H1 (cell line): ENCODE data around the gene ZNG1C. TPM values are rescaled to one million over a fixed set of nuclear protein-coding genes. Genes with fewer than 3 reads are reported as not detected.
"Not testable (repeated sequence)": the region's sequence is repeated elsewhere in the genome, so short reads cannot be mapped to it uniquely, and the experiment has no call there.

Experiments
- CTCF ChIA-PET: fragments of 300-600 bp; sonication (Branson Sonifier 250); formaldehyde crosslinking; loops from one replicate; lab custom pipeline; 2021; ENCODE audit not compliant: partially characterized antibody; lab: Charles Lee
- POLR2A ChIA-PET: fragments of 300-600 bp; sonication (Branson Sonifier 250); formaldehyde crosslinking; loops from one replicate; lab custom pipeline; 2021; ENCODE audit warnings: inconsistent platforms; ENCODE audit not compliant: partially characterized antibody; lab: Charles Lee
- DNase-seq, 2 experiments: peaks; one replicate each; pipeline versions ENCODE4 v3.0.0 to v3.0.0-alpha.2; 2010 to 2022; ENCODE audit warnings: low spot score in 2 of 2, low read depth in 1 of 2, mixed read lengths in 1 of 2
- FAIRE-seq: peaks from 2 replicates; lab custom pipeline; 2011; peaks lifted over from hg19 to GRCh38; lab: Jason Lieb, UNC
- H2AFZ ChIP-seq: 2 replicates; pipeline ENCODE4 v1.8.1; 2012; ENCODE audit warnings: low read length, inconsistent platforms
- H2AK5ac ChIP-seq: 2 replicates; pipeline ENCODE4 v1.6.1; 2013; ENCODE audit warnings: low read depth, low read length
- H2BK120ac ChIP-seq: replicated peaks from 2 replicates; pipeline ENCODE3; 2013; ENCODE audit warnings: low read depth, low read length, inconsistent platforms
- H2BK12ac ChIP-seq: 2 replicates; pipeline ENCODE4 v1.6.1; 2013; ENCODE audit warnings: low read depth, low read length
- H2BK15ac ChIP-seq: 2 replicates; pipeline ENCODE4 v1.6.1; 2013; ENCODE audit warnings: low read length
- H2BK20ac ChIP-seq: 2 replicates; pipeline ENCODE4 v1.6.1; 2013; ENCODE audit warnings: low read length
- H2BK5ac ChIP-seq: 2 replicates; pipeline ENCODE4 v1.6.1; 2013; ENCODE audit warnings: low read depth, low read length
- H3K14ac ChIP-seq: 2 replicates; pipeline ENCODE4 v1.6.1; 2013; ENCODE audit warnings: inconsistent platforms; ENCODE audit not compliant: insufficient read length
- H3K18ac ChIP-seq: 2 replicates; pipeline ENCODE4 v1.6.1; 2013; ENCODE audit warnings: low read length; ENCODE audit errors: extremely low read depth
- H3K23ac ChIP-seq: 2 replicates; pipeline ENCODE4 v1.6.1; 2013; ENCODE audit warnings: inconsistent platforms; ENCODE audit not compliant: insufficient read length
- H3K23me2 ChIP-seq: 2 replicates; pipeline ENCODE4 v1.6.1; 2013; ENCODE audit warnings: low read depth, low read length
- H3K27ac ChIP-seq: 2 replicates; pipeline ENCODE4 v1.6.1; 2011; ENCODE audit warnings: low read depth, low read length, inconsistent platforms
- H3K27me3 ChIP-seq, 4 experiments: replicated peaks in 1 of 4; 1 replicate in 1 of 4; 2 replicates in 3 of 4; pipeline versions ENCODE4 v1.6.1 to v1.8.1; 2011 to 2013; ENCODE audit warnings: low read length in 3 of 4, mild to moderate bottlenecking in 3 of 4, inconsistent platforms in 2 of 4, mixed read lengths in 2 of 4, moderate library complexity in 1 of 4; ENCODE audit not compliant: control insufficient read depth in 3 of 4, insufficient read depth in 3 of 4; ENCODE audit errors: extremely low read depth in 1 of 4
- H3K36me3 ChIP-seq, 4 experiments: 2 replicates each; pipeline versions ENCODE4 v1.6.1 to v1.8.1; 2011 to 2013; ENCODE audit warnings: mild to moderate bottlenecking in 4 of 4, low read length in 3 of 4, moderate library complexity in 2 of 4, control low read depth in 1 of 4, inconsistent platforms in 1 of 4; ENCODE audit not compliant: insufficient read depth in 4 of 4, control insufficient read depth in 2 of 4
- H3K4ac ChIP-seq: replicated peaks from 2 replicates; pipeline ENCODE3; 2013; ENCODE audit warnings: low read length, low read depth, mixed read lengths, inconsistent platforms; ENCODE audit not compliant: insufficient read length
- H3K4me1 ChIP-seq, 4 experiments: replicated peaks in 1 of 4; 1 replicate in 1 of 4; 2 replicates in 3 of 4; pipeline versions ENCODE4 v1.6.1 to v1.8.1; 2011 to 2013; ENCODE audit warnings: low read length in 3 of 4, inconsistent platforms in 2 of 4, mixed read lengths in 1 of 4; ENCODE audit not compliant: insufficient read depth in 4 of 4, control insufficient read depth in 3 of 4
- H3K4me2 ChIP-seq, 2 experiments: 2 replicates each; pipeline versions ENCODE4 v1.6.1 to v1.8.1; 2011 to 2013; ENCODE audit warnings: low read depth in 2 of 2, low read length in 2 of 2, control low read depth in 1 of 2, inconsistent platforms in 1 of 2, mild to moderate bottlenecking in 1 of 2; ENCODE audit not compliant: insufficient read depth in 1 of 2
- H3K4me3 ChIP-seq, 4 experiments: fragments of 200-600, 300-600 bp in 1 of 4; sonication (generic), shearing (Covaris generic), sonication (Bioruptor Twin) in 1 of 4; 2 replicates each; pipeline versions ENCODE4 v1.5.1 to v1.8.1; 2011 to 2016; ENCODE audit warnings: low read length in 4 of 4, low read depth in 3 of 4, control low read depth in 2 of 4, inconsistent platforms in 2 of 4, mild to moderate bottlenecking in 2 of 4, mixed read lengths in 1 of 4, moderate library complexity in 1 of 4; ENCODE audit not compliant: insufficient read depth in 2 of 4; ENCODE audit errors: extremely low read depth in 1 of 4
- H3K56ac ChIP-seq: replicated peaks from 2 replicates; pipeline ENCODE3; 2013; ENCODE audit warnings: low read depth, mild to moderate bottlenecking, mixed read lengths, low read length, inconsistent platforms; ENCODE audit not compliant: insufficient read length
- H3K79me1 ChIP-seq: 2 replicates; pipeline ENCODE4 v1.6.1; 2013; ENCODE audit warnings: low read depth, low read length, control low read depth
- H3K79me2 ChIP-seq, 2 experiments: 2 replicates each; pipeline versions ENCODE4 v1.6.1 to v1.8.1; 2012 to 2013; ENCODE audit warnings: low read length in 2 of 2, mild to moderate bottlenecking in 2 of 2, inconsistent platforms in 1 of 2; ENCODE audit not compliant: insufficient read depth in 2 of 2, control insufficient read depth in 1 of 2
- H3K9ac ChIP-seq, 4 experiments: replicated peaks in 1 of 4; 1 replicate in 1 of 4; 2 replicates in 3 of 4; pipeline versions ENCODE4 v1.6.1 to v1.8.1; 2011 to 2013; ENCODE audit warnings: low read depth in 3 of 4, low read length in 3 of 4, control low read depth in 2 of 4, mild to moderate bottlenecking in 2 of 4, moderate library complexity in 2 of 4, inconsistent platforms in 1 of 4; ENCODE audit errors: extremely low read depth in 1 of 4
- H3K9me3 ChIP-seq, 2 experiments: 2 replicates each; pipeline versions ENCODE4 v1.6.1 to v1.8.1; 2012 to 2013; ENCODE audit warnings: mild to moderate bottlenecking in 2 of 2, moderate library complexity in 2 of 2, control low read depth in 1 of 2, inconsistent platforms in 1 of 2, low read depth in 1 of 2, low read length in 1 of 2, mixed read lengths in 1 of 2; ENCODE audit not compliant: insufficient read depth in 2 of 2
- H4K20me1 ChIP-seq, 2 experiments: replicated peaks in 1 of 2; 2 replicates each; pipeline versions ENCODE3 to v1.8.1; 2011 to 2013; ENCODE audit warnings: inconsistent platforms in 2 of 2, low read length in 2 of 2, mild to moderate bottlenecking in 1 of 2; ENCODE audit not compliant: insufficient read depth in 2 of 2, control insufficient read depth in 1 of 2
- H4K5ac ChIP-seq: 2 replicates; pipeline ENCODE4 v1.6.1; 2013; ENCODE audit warnings: low read length, low read depth, mixed read lengths, inconsistent platforms; ENCODE audit not compliant: insufficient read length
- H4K8ac ChIP-seq: 2 replicates; pipeline ENCODE4 v1.8.0; 2013; ENCODE audit warnings: mild to moderate bottlenecking, moderate library complexity, low read length, inconsistent platforms; ENCODE audit not compliant: insufficient read depth; ENCODE audit errors: extremely low read depth
- H4K91ac ChIP-seq: replicated peaks from 2 replicates; pipeline ENCODE3; 2013; ENCODE audit warnings: low read length, mixed read lengths, inconsistent platforms; ENCODE audit not compliant: insufficient read length
- WGBS, 2 experiments: shearing (Covaris generic) in 1 of 2; methylation state at CpG; one replicate each; pipeline versions ENCODE4 v1.1.6 to v1.1.7; 2013 to 2015; ENCODE audit warnings: low lambda C conversion rate in 2 of 2, mixed read lengths in 2 of 2, inconsistent platforms in 1 of 2, low coverage in 1 of 2, missing lambda C conversion rate in 1 of 2; ENCODE audit not compliant: insufficient replicate concordance in 2 of 2, insufficient coverage in 1 of 2, insufficient read length in 1 of 2; ENCODE audit errors: extremely low coverage in 1 of 2, missing lambda C conversion rate in 1 of 2; 5-methylcytosine and 5-hydroxymethylcytosine counted together
- polyA plus RNA-seq, 7 experiments: library from polyadenylated mRNA; depleted of rRNA in 3 of 7; stranded (reverse) in 5 of 7; unstranded in 2 of 7; fragments of >200 nt in 5 of 7; fragments of 200-250 nt in 2 of 7; gene quantifications; 1 replicate in 5 of 7; 2 replicates in 1 of 7; 4 replicates in 1 of 7; pipeline versions ENCODE4 v1.2.1 to v1.2.3, GENCODE V29; 2011 to 2013; ENCODE audit warnings: missing spikeins in 2 of 7, mixed read lengths in 2 of 7
- total RNA-seq: library from RNA; stranded (reverse); fragmentation: NEBNext Ultra II Directional; extraction: Animal tissue kit (Norgen Biotek cat#: 25700); gene quantifications from 2 replicates; pipeline ENCODE4 v1.2.1, GENCODE V29; 2021

Gene ZNG1C
- total and polyA plus RNA-seq, 2 of the 8 experiments (the other 6 are each of a cell fraction or from before 2014, with no cell fraction given) = 12.9 to 17.2 TPM

DNA sequence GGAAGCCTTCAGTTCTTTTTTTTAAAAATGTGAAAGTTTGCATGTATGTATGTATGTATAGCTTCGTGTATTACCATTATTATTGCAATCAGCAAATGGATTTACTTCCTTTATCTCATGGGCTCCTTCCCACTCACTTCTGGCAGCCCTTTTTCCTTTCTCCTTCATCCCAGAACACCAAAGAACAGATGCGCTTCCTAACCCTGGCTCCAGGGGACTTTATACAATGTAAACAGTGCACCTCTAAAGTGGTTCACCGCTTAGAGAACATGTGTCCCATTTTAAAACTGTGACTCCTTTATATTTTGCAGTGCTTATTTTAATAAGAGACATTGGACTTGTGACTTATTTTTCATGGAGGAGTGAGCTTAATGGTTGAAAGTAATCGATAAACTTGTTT, 101.5 kb downstream of the ZNG1C start:
- H4K20me1 ChIP-seq, H4K5ac ChIP-seq, FAIRE-seq, H3K9me3 ChIP-seq, H3K79me2 ChIP-seq, H2BK15ac ChIP-seq, H3K27ac ChIP-seq, H3K14ac ChIP-seq, H3K4ac ChIP-seq, H2BK20ac ChIP-seq, H2BK12ac ChIP-seq, H3K56ac ChIP-seq, H3K23me2 ChIP-seq, H3K4me1 ChIP-seq, H3K79me1 ChIP-seq, H2BK5ac ChIP-seq, H3K27me3 ChIP-seq, H3K36me3 ChIP-seq, H3K23ac ChIP-seq, H4K8ac ChIP-seq, H3K9ac ChIP-seq, H4K91ac ChIP-seq, POLR2A ChIA-PET, H2BK120ac ChIP-seq, H3K4me3 ChIP-seq, H3K18ac ChIP-seq, H3K4me2 ChIP-seq, DNase-seq, H2AFZ ChIP-seq, H2AK5ac ChIP-seq: not testable (repeated sequence)
- CTCF ChIA-PET = interaction anchor here (0.6 to 2.0 kb wide), 13 partner anchors 75 to 588 kb away, joined by 3 to 10 read pairs (median 4); no protein-coding TSS in a partner anchor
- WGBS, 2 experiments = 68% methylated on average over 3 of the region's 4 CpGs; no CpG with 5 or more reads in 1 of the 2 experiments

DNA sequence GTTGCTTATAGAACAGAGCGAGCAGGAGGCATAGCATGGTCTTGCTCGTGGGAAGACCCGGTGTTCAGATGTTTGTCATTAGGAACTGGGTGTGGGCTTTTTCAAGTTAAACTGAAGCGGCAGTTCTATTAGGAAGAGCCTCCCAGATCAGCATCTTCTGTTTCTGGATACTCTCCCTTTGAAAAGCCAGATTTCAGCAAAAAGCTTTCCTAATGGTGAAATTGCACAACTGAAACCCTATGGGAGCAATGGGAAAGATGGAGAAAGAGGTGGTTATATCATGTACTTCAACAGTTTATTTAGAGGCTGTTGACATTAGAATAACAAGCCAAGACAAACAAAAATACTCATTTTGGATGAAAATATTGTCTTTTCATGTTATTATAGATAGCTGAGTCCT, 102.2 kb downstream of the ZNG1C start:
- H3K27me3 ChIP-seq, H3K23ac ChIP-seq, H3K23me2 ChIP-seq, H3K18ac ChIP-seq, H2BK20ac ChIP-seq, H3K27ac ChIP-seq, H4K20me1 ChIP-seq, H3K9ac ChIP-seq, H3K14ac ChIP-seq, H2AK5ac ChIP-seq, DNase-seq, H3K4ac ChIP-seq, H4K5ac ChIP-seq, H3K79me2 ChIP-seq, H3K9me3 ChIP-seq, H3K56ac ChIP-seq, H2BK120ac ChIP-seq, H2BK5ac ChIP-seq, POLR2A ChIA-PET, H3K4me2 ChIP-seq, H3K4me1 ChIP-seq, FAIRE-seq, H2AFZ ChIP-seq, H4K8ac ChIP-seq, H3K4me3 ChIP-seq, H3K79me1 ChIP-seq, H3K36me3 ChIP-seq, H4K91ac ChIP-seq, H2BK15ac ChIP-seq, H2BK12ac ChIP-seq: not testable (repeated sequence)
- CTCF ChIA-PET = interaction anchor here (0.9 to 2.0 kb wide), 7 partner anchors 163 to 237 kb away, joined by 3 to 10 read pairs (median 4); no protein-coding TSS in a partner anchor
- WGBS, 2 experiments = 84% methylated on average over 3 of the region's 4 CpGs; no CpG with 5 or more reads in 1 of the 2 experiments
